ENCODE measurements around the gene CLCN7.

Gene CLCN7

DNA sequence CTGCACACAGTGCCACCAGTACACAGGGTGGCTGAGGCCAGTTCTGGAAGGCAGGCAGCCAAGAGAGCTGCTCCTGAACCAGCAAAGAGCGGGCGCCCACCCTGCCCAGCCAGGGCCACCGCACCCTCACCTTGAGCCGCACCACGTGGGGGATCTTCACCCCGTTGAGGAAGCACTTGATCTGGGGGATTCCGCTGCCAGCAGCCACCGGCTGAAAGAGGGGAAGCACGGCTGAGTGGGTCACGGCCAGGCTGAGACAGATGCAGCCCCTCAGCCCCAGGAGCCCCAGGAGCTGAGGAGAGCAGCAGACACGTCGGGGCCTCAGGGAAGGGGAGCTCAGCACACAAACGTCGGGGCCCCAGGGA, 15.9 kb downstream of the CLCN7 start:
- Histone ChIP-seq H3K27me3 (ENCODE audit: control insufficient read depth, insufficient read depth, low read length) (no peaks in the 10 kb centered on the region), H3K4me3 (ENCODE audit: low read depth, low read length) (no peak overlapping the region), H3K9ac (ENCODE audit: low read depth, low read length) (no peak overlapping the region), H3K9me3 (ENCODE audit: control insufficient read depth, insufficient read depth, low read length) (no peaks in the 10 kb centered on the region), H3K27ac (ENCODE audit: low read depth, low read length) (no peak overlapping the region), H3K36me3 (ENCODE audit: control insufficient read depth, insufficient read depth, low read length) (peaks cover 47% of the 10 kb centered on the region), H3K4me1 (ENCODE audit: control insufficient read depth, insufficient read depth, low read length) (no peaks in the 10 kb centered on the region)

DNA sequence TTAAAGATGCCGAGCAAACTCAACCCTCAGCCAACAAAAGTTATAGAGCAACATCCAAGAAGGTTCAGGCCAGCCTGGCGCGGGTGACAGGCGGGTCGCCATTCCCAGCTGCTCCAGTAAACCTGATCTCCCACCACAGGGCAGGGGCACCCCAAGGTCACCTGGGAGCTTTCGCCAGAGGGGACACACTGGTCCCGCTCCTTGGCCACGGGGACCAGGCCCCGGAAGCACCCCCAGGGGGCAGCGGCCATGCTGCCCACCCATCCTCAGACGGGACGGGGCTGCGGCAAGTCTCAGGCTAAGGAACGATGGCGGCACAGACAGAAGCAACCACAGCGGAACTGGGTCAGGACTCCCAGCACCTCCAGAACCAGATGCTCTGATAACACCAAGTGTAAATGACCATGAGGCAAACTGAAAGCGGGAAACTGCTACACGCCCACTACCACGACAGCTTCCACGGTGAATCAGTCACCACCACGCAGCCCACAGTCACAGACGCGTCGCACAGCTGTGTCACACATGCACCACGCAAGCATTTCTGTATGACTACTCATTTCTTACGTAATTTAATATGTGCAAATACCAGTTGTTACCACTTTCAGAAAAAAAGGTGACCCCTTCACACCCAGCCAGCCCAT, 16.4 kb downstream of the CLCN7 start:
- no peaks in the 10 kb centered on the region for H3K4me1 ChIP-seq (ENCODE audit: control insufficient read depth, insufficient read depth, low read length)
- no peaks in the 10 kb centered on the region for H3K9me3 ChIP-seq (ENCODE audit: control insufficient read depth, insufficient read depth, low read length)
- peaks cover 52% of the 10 kb centered on the region for H3K36me3 ChIP-seq (ENCODE audit: control insufficient read depth, insufficient read depth, low read length)
- H3K9ac ChIP-seq (ENCODE audit: low read depth, low read length) = no peak overlapping the region
- no peak overlapping the region for H3K27ac ChIP-seq (ENCODE audit: low read depth, low read length)
- no peaks in the 10 kb centered on the region for H3K27me3 ChIP-seq (ENCODE audit: control insufficient read depth, insufficient read depth, low read length)
- no peak overlapping the region for H3K4me3 ChIP-seq (ENCODE audit: low read depth, low read length)

DNA sequence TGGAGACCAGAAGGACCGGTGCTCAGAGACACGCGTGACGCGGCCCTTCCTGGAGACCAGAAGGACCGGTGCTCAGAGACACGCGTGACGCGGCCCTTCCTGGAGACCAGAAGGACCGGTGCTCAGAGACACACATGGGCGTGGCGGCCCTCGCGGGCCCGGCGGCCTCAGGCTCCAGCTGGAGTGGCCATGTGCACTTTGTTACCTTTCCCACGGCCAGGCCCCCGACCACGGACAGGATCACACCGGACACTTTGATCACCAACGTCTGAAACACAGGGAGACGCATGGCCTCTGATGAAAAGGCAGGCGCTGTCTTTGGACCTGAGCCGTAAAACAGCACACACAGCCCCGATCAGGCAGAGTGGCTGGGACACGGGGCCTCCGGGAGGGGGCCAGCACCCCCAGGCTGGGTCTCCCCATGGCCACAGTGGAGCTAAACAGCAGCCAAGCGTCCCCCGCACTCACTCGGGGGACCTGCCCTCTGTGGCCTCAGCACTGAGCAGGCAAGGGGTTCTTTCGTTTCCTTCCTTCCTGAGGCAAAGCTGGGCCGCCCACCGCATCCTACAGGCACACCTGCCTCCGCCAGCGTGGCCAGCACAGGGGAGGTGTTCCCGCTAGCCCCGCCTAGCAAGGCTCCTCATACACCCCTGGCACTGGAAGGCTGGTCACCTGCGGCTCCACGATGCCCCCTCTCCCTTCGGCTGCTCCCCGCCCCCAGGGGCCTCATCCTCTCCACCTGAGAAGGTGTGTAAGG, 17.2 kb downstream of the CLCN7 start:
- H3K27me3 ChIP-seq (ENCODE audit: control insufficient read depth, insufficient read depth, low read length) = no peaks in the 10 kb centered on the region
- H3K36me3 ChIP-seq (ENCODE audit: control insufficient read depth, insufficient read depth, low read length) = peaks cover 56% of the 10 kb centered on the region
- H3K9ac ChIP-seq (ENCODE audit: low read depth, low read length) = no peak overlapping the region

GRCh38 chr16:1456951-1457350, 17.9 kb downstream of the CLCN7 start:
- H3K36me3 ChIP-seq (ENCODE audit: control insufficient read depth, insufficient read depth, low read length) = peaks cover 62% of the 10 kb centered on the region
- no peak overlapping the region for H3K27ac ChIP-seq (ENCODE audit: low read depth, low read length)
- H3K27me3 ChIP-seq (ENCODE audit: control insufficient read depth, insufficient read depth, low read length) = no peaks in the 10 kb centered on the region
- H3K4me3 ChIP-seq (ENCODE audit: low read depth, low read length) = no peak overlapping the region
- no peaks in the 10 kb centered on the region for H3K4me1 ChIP-seq (ENCODE audit: control insufficient read depth, insufficient read depth, low read length)
- H3K9me3 ChIP-seq (ENCODE audit: control insufficient read depth, insufficient read depth, low read length) = no peaks in the 10 kb centered on the region
- H3K9ac ChIP-seq (ENCODE audit: low read depth, low read length) = no peak overlapping the region

More for the DNA sequence above, 17.2 kb downstream of the CLCN7 start:
- no peaks in the 10 kb centered on the region for H3K4me1 ChIP-seq (ENCODE audit: control insufficient read depth, insufficient read depth, low read length)
- H3K27ac ChIP-seq (ENCODE audit: low read depth, low read length) = no peak overlapping the region
- no peak overlapping the region for H3K4me3 ChIP-seq (ENCODE audit: low read depth, low read length)
- H3K9me3 ChIP-seq (ENCODE audit: control insufficient read depth, insufficient read depth, low read length) = no peaks in the 10 kb centered on the region

- no peak overlapping the region for H3K9ac ChIP-seq (ENCODE audit: low read depth, low read length)
- no peak overlapping the region for H3K4me3 ChIP-seq (ENCODE audit: low read depth, low read length)
- H3K27me3 ChIP-seq (ENCODE audit: control insufficient read depth, insufficient read depth, low read length) = no peaks in the 10 kb centered on the region
- no peak overlapping the region for H3K27ac ChIP-seq (ENCODE audit: low read depth, low read length)
- H3K4me1 ChIP-seq (ENCODE audit: control insufficient read depth, insufficient read depth, low read length) = no peaks in the 10 kb centered on the region
- H3K9me3 ChIP-seq (ENCODE audit: control insufficient read depth, insufficient read depth, low read length) = no peaks in the 10 kb centered on the region
- H3K36me3 ChIP-seq (ENCODE audit: control insufficient read depth, insufficient read depth, low read length) = peaks cover 67% of the 10 kb centered on the region
These were observed 19.3 kb downstream of the CLCN7 start for GRCh38 chr16:1455190-1456171.

DNA sequence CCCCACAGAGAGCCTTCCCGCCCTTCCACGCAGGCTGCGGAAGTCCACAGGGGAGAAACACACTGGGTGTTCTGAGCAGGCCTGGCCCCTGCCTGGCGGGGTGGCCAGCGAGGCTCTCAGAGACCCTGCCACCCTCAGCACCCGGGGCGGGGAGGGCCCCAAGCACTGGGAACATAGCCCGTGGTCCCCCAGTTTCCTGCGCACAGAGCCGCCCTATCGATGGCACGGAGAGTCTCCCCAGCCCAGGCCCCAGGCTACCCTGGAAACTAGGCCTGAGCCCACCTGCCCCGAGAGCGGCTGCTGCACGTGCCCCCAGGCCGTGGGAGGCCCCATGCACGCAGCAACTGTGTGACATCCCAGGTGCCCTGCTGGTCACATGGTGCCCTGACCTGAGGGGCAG, 20.3 kb downstream of the CLCN7 start:
- H3K27me3 ChIP-seq (ENCODE audit: control insufficient read depth, insufficient read depth, low read length) = no peaks in the 10 kb centered on the region
- H3K9ac ChIP-seq (ENCODE audit: low read depth, low read length) = no peak overlapping the region
- H3K4me3 ChIP-seq (ENCODE audit: low read depth, low read length) = no peak overlapping the region
- H3K9me3 ChIP-seq (ENCODE audit: control insufficient read depth, insufficient read depth, low read length) = no peaks in the 10 kb centered on the region
- peaks cover 64% of the 10 kb centered on the region for H3K36me3 ChIP-seq (ENCODE audit: control insufficient read depth, insufficient read depth, low read length)
- no peaks in the 10 kb centered on the region for H3K4me1 ChIP-seq (ENCODE audit: control insufficient read depth, insufficient read depth, low read length)
- no peak overlapping the region for H3K27ac ChIP-seq (ENCODE audit: low read depth, low read length)

DNA sequence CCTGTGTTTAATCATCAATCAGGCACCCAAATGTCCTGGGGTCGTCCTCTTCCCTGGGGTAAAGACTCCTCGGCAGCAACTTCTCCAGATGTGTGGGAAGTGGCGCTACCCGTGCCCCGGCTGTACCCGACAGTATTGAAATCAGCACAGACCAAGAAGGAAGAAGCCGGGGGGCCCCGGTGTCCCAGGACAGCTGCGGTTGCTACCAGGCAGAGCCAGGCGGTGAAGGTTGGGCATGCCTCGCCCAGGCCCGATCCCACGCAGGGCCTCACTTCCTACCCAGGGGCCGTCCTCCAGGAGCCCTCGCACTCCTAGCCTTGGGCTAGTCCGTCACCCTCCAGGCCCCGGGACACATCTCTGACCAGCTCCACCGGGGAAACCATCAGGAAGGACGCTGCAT, 21.5 kb downstream of the CLCN7 start:
- no peak overlapping the region for H3K9ac ChIP-seq (ENCODE audit: low read depth, low read length)
- no peaks in the 10 kb centered on the region for H3K4me1 ChIP-seq (ENCODE audit: control insufficient read depth, insufficient read depth, low read length)
- peaks cover 67% of the 10 kb centered on the region for H3K36me3 ChIP-seq (ENCODE audit: control insufficient read depth, insufficient read depth, low read length)
- H3K4me3 ChIP-seq (ENCODE audit: low read depth, low read length) = no peak overlapping the region
- H3K9me3 ChIP-seq (ENCODE audit: control insufficient read depth, insufficient read depth, low read length) = no peaks in the 10 kb centered on the region
- no peak overlapping the region for H3K27ac ChIP-seq (ENCODE audit: low read depth, low read length)
- H3K27me3 ChIP-seq (ENCODE audit: control insufficient read depth, insufficient read depth, low read length) = no peaks in the 10 kb centered on the region

DNA sequence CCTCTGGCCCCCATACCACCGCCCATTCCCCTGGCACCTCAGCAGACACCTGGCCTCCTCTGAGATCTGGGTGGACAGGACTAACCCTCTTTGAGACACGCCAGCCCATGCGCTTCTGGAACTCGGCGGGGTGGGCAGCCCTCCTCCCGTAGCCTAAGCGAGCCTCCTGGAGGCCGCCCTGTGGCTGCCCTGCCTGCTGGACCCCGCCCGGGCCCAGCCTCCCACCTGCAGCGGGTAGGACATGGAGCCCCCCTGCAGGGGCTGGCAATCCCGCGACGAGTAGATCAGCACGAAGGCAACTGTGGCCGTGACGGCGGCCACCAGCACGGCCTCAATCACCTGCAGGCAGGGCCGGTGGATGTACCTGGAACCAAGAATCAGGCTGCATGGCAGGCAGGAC, 22.3 kb downstream of the CLCN7 start:
- Histone ChIP-seq H3K36me3 (ENCODE audit: control insufficient read depth, insufficient read depth, low read length) (peaks cover 72% of the 10 kb centered on the region), H3K4me1 (ENCODE audit: control insufficient read depth, insufficient read depth, low read length) (no peaks in the 10 kb centered on the region), H3K4me3 (ENCODE audit: low read depth, low read length) (no peak overlapping the region), H3K27ac (ENCODE audit: low read depth, low read length) (no peak overlapping the region), H3K9ac (ENCODE audit: low read depth, low read length) (no peak overlapping the region), H3K27me3 (ENCODE audit: control insufficient read depth, insufficient read depth, low read length) (no peaks in the 10 kb centered on the region), H3K9me3 (ENCODE audit: control insufficient read depth, insufficient read depth, low read length) (no peaks in the 10 kb centered on the region)

DNA sequence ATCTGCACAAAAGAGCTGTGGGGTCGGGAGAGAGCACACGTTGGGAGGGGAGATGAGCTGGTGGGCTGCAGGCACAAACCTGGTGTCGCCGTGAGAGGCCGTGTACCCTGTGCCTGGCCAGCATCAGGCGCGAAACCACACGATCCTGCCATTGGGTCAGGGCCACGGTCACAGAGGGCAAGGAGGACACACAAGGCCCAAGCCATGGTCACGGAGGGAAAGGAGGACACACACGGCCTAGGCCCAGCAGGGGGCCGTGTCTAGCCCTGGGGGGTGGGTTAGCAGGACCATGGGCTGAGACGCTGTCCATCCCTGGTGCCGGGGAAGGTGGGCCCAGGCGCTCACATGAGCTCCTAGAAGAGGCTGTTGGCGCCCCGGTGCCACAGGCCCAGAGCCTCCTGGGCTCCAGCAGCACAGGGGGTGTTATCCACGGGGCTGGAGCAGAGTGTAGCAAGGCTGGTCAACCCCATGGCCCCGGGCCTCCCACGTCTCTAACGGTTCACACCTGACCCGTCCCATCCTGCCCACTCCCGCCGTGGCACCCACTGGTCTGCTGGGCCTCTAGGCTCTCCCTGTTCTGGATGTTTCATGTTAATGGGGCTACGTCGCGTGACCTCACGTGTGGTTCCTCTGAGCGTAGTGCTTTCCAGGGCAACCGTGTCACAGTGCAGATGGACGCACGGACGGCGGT, 23.0 kb downstream of the CLCN7 start:
- no peak overlapping the region for H3K27ac ChIP-seq (ENCODE audit: low read depth, low read length)
- H3K4me3 ChIP-seq (ENCODE audit: low read depth, low read length) = no peak overlapping the region
- no peaks in the 10 kb centered on the region for H3K27me3 ChIP-seq (ENCODE audit: control insufficient read depth, insufficient read depth, low read length)
- peaks cover 70% of the 10 kb centered on the region for H3K36me3 ChIP-seq (ENCODE audit: control insufficient read depth, insufficient read depth, low read length)
- H3K9me3 ChIP-seq (ENCODE audit: control insufficient read depth, insufficient read depth, low read length) = no peaks in the 10 kb centered on the region
- H3K4me1 ChIP-seq (ENCODE audit: control insufficient read depth, insufficient read depth, low read length) = no peaks in the 10 kb centered on the region
- H3K9ac ChIP-seq (ENCODE audit: low read depth, low read length) = no peak overlapping the region

DNA sequence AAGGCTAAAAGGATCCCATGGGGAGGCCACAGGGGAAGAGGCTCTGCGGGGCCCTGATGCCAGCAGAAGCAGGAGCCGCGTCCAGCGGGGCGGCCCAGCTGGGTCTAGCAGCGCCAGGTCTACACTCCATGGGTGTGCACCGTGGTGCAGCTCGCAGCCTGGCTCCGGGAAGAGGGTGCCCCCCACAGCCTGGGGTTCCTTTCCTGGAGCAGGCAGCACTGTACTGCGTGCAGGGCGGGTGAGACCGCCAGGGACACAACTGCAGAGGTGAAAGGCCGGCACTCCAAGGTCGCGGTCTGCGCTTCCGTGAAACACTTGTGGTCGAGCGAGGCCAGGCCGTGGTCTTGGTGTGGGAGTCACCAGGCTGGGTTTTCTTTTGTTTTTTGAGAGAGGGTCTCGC, 24.0 kb downstream of the CLCN7 start:
- no peaks in the 10 kb centered on the region for H3K27me3 ChIP-seq (ENCODE audit: control insufficient read depth, insufficient read depth, low read length)
- H3K4me3 ChIP-seq (ENCODE audit: low read depth, low read length) = no peak overlapping the region
- no peaks in the 10 kb centered on the region for H3K9me3 ChIP-seq (ENCODE audit: control insufficient read depth, insufficient read depth, low read length)
- H3K36me3 ChIP-seq (ENCODE audit: control insufficient read depth, insufficient read depth, low read length) = peaks cover 72% of the 10 kb centered on the region
- no peak overlapping the region for H3K27ac ChIP-seq (ENCODE audit: low read depth, low read length)
- no peaks in the 10 kb centered on the region for H3K4me1 ChIP-seq (ENCODE audit: control insufficient read depth, insufficient read depth, low read length)
- no peak overlapping the region for H3K9ac ChIP-seq (ENCODE audit: low read depth, low read length)
